ENCODE results near the gene ARHGAP36.

ARHGAP36 gene, protein sequence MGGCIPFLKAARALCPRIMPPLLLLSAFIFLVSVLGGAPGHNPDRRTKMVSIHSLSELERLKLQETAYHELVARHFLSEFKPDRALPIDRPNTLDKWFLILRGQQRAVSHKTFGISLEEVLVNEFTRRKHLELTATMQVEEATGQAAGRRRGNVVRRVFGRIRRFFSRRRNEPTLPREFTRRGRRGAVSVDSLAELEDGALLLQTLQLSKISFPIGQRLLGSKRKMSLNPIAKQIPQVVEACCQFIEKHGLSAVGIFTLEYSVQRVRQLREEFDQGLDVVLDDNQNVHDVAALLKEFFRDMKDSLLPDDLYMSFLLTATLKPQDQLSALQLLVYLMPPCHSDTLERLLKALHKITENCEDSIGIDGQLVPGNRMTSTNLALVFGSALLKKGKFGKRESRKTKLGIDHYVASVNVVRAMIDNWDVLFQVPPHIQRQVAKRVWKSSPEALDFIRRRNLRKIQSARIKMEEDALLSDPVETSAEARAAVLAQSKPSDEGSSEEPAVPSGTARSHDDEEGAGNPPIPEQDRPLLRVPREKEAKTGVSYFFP

DNA sequence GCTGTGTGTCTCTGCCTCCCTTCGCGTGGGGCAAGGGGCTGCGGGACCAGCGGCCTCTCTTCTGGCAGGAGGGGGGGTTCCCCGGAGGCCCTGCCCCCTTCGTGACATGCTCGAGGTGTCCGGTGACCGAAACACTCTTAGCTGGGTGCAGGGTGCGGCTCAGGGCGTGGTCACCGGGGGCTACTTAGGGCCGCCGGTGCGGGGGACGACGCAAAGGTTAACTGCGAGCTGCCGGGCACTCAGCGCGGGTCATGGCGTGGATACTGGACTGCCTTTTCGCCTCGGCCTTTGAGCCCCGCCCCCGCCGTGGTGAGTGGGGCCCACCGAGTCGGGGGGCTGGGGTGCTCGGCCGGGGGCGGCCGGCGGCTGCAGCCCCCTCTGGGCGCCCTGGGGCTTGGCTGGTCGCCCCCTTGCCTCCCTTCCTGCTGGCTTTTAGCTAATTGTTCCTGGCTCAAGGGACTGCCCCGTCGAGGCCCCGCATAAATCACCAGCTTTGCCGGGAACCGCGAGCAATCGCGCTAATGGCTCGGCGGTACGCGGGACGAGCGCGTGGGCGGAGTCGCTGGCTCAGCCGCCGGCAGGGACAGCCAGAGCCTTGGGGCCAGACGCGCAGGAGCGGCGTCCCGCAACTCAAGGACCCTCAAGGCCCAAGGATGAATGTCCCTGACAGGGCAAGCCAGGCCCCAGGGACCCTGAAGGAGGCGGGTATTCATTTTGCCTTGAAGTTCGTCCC, at the start of gene ARHGAP36:
TSS of gene ARHGAP36 (plus strand) at position 211 of the 733 bp plus-strand sequence. CDS start 23,320 bp downstream, outside the sequence.
- no peak for DNase-seq (ENCODE audit: low spot score)

DNA sequence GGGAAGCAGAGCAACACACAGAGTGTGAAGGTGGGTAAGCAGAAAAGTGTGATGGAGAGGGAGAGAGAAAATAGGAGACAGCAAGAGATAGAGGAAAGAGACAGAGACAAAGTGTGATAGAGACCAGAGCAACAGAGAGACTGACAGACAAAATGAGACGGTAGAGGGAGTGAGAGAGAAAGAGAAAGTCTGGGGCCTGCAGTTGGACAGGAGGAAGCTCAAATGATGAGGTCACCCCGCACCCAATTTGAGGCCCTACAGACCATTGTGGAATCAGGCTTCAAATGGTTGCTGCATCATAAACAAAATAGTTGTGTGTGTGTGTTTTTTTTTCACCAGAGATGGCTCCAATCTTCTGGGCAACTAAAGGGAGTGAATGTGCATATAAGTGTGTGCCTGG, 48.0 kb upstream of the ARHGAP36 start:
- DNase-seq (ENCODE audit: low spot score), result no peak

DNA sequence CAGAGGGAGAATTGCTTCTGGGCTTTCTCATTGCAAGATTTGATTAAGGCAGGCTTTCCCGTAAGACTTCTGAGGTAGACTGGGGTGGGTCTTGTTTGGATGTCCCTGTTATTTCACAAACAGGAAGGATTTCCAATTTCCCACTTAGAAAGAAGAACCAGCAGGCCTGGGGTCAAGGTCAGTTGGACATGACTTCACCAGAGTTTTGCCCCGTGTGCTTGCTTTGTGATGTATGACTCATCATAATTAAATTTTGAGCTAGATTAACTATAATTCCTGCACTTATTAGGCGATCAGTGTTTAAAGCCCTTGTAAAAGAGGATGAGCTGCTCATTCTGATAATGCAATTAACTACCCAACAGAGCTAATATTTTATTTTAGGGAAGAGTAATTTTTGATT, 32.8 kb upstream of the ARHGAP36 start:
- no peak for DNase-seq (ENCODE audit: low spot score)

DNA sequence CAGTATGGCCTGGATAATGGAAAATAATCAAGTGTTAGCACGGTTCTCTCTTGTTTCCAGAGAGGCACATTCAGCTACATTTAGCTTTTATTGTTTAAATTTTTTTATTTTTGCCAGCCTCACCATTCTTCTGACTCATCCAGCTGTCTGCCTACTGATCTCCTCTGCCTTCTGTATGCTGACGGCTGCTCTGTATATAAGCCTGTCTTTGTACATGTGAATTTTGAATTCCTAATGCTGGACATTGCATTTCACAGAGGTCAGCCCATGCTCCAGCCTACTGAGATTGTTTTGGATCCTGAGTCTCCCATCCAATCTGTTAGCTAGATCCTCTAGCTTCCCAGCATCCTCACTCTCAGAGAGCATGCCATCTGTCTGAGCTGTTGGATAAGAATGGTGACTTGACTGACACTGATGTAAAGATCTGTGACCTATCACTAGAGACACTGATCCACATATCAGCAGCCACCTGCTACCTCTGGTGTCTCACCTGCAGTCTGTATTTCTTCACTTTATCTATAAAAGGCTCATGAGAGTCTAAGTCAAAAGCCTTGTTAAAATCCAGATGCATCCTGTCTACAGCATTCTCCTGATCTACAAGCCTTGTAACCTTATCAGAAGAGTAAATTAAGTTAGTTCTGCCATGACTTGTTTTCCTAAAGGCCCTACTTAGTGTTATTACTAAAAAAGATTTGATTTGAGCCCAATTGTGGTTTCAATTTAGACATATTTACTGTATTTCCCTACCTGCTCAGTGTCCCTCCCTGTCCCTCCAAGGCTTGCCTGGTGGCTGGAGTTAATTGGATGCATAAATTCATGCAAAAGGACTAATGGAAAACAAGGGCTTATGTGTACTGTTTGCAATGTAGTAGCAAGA, 25.6 kb upstream of the ARHGAP36 start:
- no peak for DNase-seq (ENCODE audit: low spot score)

DNA sequence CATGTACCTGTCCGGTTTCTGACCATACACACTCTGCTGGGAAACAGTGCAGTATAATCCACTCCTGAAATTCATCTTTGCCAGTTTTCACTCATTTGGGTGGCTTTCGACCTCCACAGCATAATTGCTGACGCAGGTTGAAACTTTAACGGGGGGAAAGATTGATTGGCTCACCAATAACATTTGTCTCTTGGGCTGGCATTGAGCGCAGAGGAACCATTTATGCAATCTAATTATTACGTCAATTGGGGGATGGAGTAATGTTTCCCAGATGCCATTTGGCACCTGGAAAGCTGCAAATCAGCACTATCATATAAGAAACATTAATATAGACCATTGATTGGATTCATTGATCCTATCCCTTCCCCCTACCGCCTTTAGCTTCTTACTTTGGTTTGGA, 24.1 kb upstream of the ARHGAP36 start:
- no peak for DNase-seq (ENCODE audit: low spot score)

DNA sequence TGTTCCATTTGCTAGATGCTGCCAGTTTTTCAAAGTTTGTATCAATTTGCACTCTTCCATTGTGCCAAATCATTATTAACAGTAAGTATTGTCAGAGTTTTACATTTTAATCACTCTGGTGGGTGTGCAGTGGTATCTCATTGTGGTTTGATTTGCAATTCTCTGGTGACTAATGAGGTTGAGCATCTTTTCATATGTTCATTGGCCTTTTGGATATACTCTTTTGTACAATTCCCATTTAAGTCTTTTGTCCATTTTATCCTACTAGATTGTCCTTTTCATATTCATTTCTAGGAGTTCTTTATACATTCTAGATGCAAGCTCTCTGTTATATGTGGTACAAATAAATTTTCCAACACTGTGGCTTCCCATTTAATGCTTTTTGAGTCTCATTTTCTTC, 17.4 kb upstream of the ARHGAP36 start:
- no peak for DNase-seq (ENCODE audit: low spot score)

DNA sequence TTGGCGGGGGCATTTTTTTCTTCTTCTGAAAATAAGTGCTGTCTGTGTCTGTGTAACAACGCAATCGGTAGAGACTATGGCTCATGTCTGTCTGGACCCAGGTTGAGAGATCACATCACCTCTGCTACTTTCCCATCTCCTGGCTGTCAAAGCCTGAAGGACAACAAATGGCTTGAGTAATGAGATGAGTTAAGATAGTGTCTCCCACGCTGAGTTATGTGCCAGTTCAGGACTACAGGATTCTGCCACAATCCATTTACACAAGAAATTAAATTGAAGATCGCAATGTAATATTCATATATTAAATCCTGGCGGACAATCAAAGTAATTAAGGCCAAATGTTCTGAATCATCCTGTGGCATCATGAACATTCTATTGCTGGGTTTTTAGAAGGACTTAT, 16.5 kb upstream of the ARHGAP36 start:
- DNase-seq (ENCODE audit: low spot score), result no peak

DNA sequence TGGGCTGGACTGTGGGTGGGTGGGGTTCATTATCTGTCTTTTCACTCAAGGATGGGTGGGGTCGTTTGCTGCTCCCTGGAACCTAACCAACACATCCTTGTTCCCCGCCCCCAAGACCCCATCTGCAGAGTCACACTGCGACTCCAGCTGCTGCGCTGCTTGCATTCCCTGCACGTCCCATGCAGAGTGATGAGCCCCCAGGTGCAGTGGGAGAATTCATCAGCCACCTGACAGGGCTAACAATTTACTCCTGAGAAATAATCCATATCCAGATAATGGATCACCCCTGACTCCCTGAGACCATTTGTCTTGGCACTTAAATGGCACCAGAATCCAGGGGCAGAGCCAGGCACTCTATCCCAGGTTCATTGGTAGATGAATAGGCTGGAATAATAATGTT, 12.4 kb upstream of the ARHGAP36 start:
- DNase-seq (ENCODE audit: low spot score), result no peak

DNA sequence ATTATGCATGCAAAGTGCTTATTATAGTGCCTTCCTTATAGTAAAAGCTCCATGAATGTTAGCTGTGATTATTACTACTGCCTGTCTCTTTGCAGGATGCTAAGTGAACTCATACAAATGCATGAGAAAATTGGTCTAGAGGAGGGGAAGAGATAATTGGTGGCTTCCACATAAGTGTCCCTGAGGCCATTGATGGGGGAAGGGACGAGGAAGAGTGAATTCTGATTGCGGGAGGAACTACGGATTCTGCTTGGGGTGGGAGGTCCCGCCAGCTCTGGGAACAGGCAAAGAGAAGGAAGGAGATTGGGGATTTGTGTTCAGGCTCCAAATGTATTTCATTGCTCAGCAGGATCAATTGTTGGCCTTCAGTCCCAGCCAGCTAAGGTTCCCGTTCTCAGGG, 11.6 kb upstream of the ARHGAP36 start:
- DNase-seq (ENCODE audit: low spot score), result no peak

DNA sequence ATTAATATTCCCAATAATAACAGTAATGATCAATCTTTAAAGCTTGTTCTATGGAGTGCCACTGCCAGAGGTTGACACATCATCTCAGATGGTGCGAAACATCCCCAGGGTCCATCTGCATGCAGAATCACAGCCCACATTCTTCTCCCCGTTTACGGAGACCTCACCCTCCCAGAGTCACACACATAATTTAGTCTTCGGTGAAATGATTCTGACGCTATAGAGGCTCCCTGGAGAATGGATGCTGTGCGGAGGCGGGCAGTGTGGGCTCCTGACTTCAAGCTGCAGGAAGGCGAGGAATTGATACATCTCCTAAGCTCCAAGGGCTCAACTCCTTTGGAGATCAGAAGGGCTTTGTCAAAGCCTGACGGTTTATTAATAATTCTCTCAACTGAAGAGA, 11.0 kb upstream of the ARHGAP36 start:
- DNase-seq (ENCODE audit: low spot score), result no peak

DNA sequence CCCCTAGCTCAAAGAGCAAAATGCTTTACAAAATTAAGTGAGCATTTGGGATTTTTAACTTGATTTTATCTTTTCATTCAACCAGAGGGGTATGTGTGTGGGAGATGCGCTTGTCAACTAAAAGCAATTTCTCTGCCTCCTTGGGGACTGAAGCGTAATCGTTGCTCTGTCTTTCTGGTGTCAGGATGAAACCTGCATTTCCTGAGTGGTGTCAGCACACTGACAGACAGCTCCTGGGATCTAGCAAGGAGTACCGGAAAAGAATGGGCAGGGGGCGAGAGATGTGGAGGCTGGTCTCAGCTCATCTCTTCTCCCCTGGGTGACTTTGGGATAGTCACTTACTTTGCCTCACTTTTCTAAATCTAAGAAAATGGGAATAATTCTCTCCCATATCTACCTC, 5.1 kb upstream of the ARHGAP36 start:
- no peak for DNase-seq (ENCODE audit: low spot score)

DNA sequence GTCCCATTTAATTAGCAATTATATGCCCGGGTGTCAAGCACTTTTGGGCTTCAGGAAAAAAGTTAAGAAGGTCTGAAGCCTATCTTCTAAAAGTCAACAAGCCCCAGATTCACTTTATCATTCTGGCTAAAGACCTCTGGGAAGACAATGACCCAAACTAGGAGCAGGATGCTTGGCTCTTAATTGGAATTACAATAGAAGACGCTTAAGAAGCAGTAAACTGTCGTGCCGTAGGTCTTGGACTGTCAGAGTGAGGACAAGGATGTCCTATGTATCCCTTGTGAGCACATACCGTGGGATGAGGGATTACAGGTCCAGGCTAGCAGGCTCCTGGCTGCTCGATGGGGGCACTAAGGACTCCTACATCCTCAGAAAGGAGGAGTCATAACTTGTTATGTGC, 3.2 kb upstream of the ARHGAP36 start:
- no peak for DNase-seq (ENCODE audit: low spot score)

DNA sequence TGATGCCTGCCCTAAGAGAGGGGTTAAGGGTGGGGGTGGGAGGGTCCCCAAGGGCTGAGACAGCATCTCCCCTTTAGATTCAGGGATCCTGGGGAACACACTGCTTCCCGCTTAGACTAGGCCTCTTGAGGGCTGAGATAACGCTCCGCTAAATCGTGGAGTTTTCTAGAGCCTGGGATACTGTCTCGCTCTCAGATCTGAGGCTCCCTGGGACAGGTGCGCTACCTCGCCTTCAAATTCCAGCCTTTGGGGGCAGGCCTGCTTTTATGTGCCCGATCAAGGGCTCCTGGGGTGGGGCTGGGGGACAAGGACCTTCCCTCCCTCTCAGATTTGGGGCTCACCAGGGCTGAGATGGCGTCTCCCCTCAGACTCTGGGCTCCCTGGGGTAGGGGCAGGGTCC, 440 bp upstream of the ARHGAP36 start:
- DNase-seq (ENCODE audit: low spot score), result no peak

DNA sequence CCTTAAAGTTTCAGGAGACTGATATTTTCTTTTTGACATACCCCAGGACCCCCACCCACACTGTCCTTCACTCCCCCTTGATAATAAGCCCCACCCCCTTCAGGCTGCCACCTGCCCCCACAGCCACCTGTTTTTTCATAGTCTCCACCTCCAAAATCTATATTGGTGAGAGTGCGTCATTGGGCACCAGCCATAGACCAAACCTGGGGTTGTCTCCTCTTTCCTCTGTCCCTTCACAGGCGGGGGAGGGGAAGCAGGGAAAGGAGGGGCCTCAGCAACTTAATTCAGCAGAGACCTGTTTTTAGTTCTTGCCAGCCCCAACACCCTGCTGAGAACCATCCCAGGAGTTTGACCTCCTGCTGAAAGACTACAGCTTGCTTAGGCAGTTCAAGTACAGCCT, 1.1 kb downstream of the ARHGAP36 start:
- no peak for DNase-seq (ENCODE audit: low spot score)

DNA sequence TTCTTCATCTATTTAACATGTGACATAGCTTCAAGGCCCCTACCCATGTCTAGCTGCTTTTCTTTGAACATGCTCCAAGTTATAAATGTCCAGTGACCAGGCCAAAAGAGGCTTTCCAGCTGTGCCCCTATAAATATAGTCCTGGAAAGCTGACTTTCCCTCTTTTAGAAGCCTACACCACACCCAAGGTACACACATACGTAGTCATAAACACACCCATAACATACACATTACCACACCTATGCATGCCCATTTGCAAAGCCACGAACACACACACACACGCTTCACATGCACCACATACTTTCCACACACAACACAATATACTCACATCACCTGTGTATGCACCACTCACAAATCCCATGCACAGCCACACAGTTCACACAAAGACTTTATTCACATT, 2.0 kb downstream of the ARHGAP36 start:
- DNase-seq (ENCODE audit: low spot score), result no peak

DNA sequence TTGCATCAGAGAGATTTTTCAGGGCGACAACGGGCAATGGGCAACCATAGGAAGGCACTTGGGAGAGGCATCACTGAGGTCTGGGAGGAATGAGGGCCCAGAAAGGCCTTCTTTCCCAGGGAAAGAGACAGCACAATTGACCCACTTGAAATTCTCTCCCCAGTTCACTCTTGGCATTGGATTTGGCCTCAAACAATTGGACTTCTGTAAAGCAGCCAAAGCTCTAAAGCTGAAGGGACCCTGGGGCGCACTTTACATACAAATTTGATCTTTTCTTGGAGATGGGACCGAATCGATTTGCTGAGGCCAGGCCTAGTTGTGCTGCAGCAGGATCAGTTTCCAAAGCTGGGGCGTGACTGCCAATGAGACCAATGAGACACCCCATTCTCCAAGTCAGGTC, 3.2 kb downstream of the ARHGAP36 start:
- peak; percentile 55 for DNase-seq (ENCODE audit: low spot score)

DNA sequence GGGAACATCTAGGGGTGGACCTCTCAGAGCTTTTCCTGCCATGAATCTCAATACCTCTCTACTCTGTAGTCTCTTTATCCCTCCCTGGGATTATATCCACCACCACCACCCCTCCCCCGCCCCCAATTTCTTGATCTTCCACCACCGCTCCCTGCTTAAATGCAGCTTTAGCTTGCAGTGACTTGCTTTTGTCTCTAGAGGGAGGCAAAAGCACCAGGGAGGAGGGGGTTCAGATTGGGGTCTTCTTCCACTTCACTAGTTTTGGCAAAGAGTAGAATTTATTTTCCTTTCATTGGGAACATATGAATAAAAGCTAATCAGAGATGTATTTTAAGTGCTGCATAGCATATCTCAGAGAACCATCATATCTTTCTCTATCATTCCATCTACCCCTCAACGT, 5.5 kb downstream of the ARHGAP36 start:
- no peak for DNase-seq (ENCODE audit: low spot score)

DNA sequence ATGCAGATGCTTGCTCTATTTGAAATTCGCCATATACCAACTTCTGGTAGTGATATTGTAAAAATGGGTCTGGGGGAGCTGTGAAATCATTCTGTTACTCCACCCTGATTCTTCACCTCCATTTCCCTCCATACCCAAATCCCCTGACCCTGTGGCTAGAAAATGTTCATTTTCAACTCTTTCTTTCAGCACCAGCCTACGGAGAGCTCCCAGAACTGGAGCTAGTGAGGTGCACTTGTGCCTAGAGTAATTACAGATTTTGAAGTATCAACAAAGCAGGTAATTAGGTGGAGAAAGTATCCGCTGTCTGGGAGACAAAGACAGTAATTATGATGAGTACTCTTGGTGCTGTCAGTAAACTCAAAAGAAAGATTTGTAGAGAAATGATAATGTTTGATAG, 8.1 kb downstream of the ARHGAP36 start:
- no peak for DNase-seq (ENCODE audit: low spot score)

DNA sequence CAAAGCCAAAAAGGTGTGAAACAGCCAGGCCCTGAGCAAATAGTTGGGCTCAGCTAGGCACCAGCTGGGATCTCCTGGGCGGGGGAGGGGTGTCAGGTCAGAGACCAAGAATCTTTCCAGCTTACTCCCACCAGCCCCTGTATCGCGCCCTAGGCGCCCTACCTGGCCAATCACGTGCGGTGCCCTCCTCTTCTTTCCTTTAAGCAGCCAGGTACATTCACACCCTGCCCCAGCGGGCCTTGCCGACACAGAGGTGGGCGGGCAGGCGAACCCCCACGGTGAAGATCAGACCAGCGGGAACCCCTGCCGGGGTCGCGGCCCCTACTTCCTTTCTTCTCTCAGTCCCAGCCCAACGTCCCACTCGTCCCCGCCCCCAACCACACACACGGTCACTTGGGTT, 9.1 kb downstream of the ARHGAP36 start:
- no peak for DNase-seq (ENCODE audit: low spot score)

DNA sequence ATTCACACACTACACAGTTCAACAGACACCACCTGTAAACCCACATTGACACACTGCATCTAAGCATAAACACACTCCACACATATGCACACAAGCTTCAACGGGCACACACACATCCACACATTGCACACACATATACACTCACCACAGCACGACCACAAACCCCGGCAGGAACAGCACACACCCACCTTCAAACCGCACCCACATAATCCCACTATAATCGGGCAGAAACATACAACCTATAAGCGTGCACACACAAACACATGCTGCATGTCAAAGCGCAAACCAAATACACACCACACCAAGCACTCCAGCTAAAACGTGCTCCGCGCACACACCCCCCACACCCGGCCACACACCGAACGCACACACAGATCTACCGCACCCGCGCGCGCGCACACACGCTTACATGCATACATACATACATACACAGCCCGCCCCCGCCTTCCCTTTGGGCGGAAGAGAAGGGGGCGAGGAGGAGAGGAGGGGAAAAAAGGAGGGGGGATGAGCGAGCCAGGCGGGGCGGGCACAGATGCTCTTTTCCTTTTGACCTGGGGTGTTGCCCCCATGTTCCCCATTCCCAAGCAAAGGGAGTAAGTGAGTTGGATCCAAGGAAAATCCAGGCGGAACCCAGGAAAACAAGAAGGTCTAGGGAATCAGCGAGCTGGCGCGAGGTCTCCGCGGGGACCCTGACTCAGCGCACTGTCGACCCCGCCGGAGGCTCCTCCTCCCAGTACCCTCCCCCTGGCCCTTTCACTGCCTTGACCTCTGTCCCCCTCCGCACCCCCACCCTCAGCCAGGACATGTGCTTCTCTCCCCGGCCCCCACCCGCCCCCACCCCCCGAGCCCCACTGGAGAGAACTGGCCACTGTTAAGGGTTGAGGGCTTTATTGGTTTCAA, 9.9 kb downstream of the ARHGAP36 start:
- DNase-seq (ENCODE audit: low spot score), result no peak

Data from pons (tissue), 1 donor.